Tongue (tissue), 2 donors: ENCODE results near the gene TBC1D25. TPM values are rescaled to one million over a fixed set of nuclear protein-coding genes. Genes with fewer than 3 reads are reported as not detected.

Experiments used
- DNase-seq: peaks from one replicate; pipeline ENCODE4 v3.0.0-alpha.2; 2015
- total RNA-seq: library from RNA; depleted of rRNA; stranded (reverse); fragments of >200 nt; gene quantifications from one replicate; pipeline ENCODE4 v1.2.3, GENCODE V29; 2014

TBC1D25 gene, protein sequence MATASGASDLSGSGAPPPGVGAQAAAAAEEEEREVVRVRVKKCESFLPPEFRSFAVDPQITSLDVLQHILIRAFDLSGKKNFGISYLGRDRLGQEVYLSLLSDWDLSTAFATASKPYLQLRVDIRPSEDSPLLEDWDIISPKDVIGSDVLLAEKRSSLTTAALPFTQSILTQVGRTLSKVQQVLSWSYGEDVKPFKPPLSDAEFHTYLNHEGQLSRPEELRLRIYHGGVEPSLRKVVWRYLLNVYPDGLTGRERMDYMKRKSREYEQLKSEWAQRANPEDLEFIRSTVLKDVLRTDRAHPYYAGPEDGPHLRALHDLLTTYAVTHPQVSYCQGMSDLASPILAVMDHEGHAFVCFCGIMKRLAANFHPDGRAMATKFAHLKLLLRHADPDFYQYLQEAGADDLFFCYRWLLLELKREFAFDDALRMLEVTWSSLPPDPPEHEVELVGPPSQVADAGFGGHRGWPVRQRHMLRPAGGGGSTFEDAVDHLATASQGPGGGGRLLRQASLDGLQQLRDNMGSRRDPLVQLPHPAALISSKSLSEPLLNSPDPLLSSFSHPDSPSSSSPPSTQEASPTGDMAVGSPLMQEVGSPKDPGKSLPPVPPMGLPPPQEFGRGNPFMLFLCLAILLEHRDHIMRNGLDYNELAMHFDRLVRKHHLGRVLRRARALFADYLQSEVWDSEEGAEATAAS
- 8.0 TPM for total RNA-seq

DNA sequence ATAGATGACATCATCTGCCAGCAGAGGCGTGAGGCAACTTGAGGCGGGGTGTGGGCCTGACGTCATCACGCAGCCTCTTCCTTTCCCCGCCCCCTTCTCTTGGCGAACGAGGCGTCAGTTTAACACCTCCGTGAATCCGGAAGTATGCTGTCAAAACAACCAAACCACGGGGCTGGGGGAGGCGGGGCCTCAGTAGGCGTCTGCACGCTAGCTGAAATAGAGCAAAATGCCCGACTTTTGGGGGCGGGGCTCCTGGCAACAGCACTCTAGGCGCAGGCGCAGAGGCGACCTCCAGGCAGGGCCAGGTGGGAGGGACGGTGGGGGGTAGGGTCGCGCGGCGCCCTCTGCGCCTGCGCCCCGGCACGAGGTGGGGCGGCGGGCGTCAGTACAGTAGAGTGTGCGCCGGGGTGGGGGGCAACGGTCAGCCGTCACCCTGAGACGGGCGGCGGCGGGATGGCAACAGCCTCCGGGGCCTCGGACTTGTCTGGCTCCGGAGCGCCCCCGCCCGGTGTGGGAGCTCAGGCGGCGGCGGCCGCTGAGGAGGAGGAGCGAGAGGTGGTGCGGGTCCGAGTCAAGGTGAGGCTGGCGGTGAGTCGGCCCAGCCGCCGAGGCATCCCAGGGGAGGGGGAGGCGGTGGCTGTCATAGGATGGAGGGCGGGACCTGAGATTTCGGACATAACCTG lies at the start of gene TBC1D25:
TBC1D25 (plus strand) TSS at position 370 of the 683 bp plus-strand sequence; CDS start at position 454, 84 bp downstream.
- peak; percentile 98 for DNase-seq

DNA sequence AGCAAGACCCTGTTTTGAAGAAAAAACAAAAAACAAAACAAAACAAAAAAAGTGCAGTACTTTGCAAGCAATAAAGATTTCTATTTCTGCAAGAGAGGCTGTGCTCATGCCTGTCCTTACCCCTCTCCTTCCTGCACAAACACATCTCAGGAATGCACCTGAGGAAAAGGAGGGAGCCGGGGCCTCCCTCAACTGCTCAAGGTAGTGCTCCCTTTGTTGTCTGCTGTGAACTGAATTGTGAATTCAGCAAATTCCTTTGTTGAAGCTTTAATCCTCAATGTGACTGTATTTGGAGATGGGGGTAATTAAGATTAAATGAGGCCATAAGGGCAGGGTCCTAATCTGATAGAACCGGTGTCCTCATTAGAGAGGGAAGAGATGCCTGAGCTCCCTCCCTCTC lies 49.6 kb upstream of the TBC1D25 start:
- no peak for DNase-seq

- DNase-seq, result no peak
Measured at GRCh38 chrX:48490661-48491060, 48.9 kb upstream of the TBC1D25 start.

- no peak for DNase-seq
Measured at GRCh38 chrX:48491809-48492208, 47.7 kb upstream of the TBC1D25 start.

- no peak for DNase-seq
Measured at GRCh38 chrX:48492293-48492910, 47.1 kb upstream of the TBC1D25 start.

- DNase-seq, result peak; percentile 35
Measured at GRCh38 chrX:48493890-48494364, 45.6 kb upstream of the TBC1D25 start.

DNA sequence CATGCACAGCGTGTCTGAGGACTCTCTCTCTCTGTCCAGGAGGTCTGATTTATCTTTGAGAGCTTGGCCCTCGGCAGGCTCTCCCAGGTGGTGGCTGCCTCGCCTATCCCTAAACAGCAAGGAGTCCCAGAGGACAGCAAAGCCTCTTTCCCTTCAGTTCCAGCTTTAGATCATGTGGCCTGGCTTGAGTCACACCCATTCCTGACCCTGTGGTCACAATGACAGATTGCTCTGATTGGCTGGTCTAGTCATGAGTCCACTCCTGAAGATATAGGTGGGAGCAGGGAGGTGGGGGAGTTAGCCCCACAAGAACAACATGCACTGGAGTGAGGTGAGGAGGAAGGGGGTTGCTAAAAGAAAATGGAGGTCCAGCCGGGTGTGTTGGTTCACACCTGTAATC lies 42.9 kb upstream of the TBC1D25 start:
- no peak for DNase-seq

DNA sequence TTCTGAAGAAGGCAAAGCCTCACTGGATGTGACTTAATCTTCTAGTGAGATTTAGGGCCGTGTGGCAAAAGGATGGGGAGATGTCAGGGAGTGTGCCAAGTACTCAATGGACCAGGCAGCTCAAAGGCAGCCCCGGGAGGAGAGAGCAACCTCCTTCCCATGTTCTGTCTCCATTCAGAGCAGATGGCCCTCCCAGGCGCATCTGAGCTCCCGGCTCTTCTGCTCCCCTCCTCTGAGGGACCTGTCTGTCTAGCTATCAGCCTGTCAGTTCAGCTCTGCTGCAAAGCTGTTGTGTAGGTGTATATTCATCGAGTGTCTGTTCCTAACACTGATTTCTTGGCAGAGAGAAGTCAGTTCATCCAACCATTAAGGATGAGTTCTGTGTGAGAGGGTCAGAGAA lies 41.6 kb upstream of the TBC1D25 start:
- DNase-seq, result no peak

GRCh38 chrX:48498374-48498809 lies 41.1 kb upstream of the TBC1D25 start:
- DNase-seq, result no peak

DNA sequence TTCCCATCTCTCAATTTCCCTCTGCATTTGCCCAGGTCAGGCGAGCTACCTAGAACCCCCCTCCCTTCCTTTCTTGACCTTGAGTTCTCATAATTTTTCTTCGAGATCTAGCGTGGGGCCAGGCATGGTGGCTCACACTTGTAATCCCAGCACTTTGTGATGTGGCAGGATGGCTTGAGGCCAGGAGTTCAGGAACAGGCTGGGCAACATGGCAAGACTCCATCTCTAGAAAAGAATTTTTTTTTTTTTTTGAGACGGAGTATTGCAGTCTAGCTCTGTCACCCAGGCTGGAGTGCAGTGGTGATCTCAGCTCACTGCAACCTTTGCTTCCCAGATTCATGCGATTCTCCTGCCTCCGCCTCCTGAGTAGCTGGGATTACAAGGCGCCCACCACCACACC lies 35.3 kb upstream of the TBC1D25 start:
- DNase-seq, result no peak

DNA sequence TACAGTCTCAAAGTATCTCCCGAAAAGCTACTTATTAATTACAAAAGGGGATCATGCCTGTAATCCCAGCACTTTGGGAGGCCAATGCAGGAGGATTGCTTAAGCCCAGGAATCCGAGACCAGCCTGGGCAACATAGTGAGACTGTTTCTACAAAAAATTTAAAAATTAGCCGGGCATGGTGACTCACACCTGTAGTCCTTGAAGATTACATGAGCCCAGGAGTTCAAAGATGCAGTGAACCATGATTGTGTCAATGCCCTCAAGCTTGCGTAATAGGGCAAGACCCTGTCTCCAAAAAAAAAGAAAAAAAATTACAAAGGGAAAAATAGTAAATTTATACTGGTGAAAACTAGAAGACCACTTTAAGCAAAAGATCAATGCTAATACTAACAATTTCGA lies 34.0 kb upstream of the TBC1D25 start:
- DNase-seq, result no peak

GRCh38 chrX:48507246-48507645 lies 32.3 kb upstream of the TBC1D25 start:
- DNase-seq, result no peak

- DNase-seq, result peak; percentile 77
Measured at GRCh38 chrX:48508400-48509244, 30.9 kb upstream of the TBC1D25 start, which contains the start of gene PORCN. PORCN (plus strand) TSS chrX:48508992; CDS start chrX:48509821, 829 bp downstream.

- peak; percentile 0 for DNase-seq
Measured at GRCh38 chrX:48509245-48509590, 30.3 kb upstream of the TBC1D25 start.

GRCh38 chrX:48509619-48510018 lies 29.9 kb upstream of the TBC1D25 start:
- no peak for DNase-seq

DNA sequence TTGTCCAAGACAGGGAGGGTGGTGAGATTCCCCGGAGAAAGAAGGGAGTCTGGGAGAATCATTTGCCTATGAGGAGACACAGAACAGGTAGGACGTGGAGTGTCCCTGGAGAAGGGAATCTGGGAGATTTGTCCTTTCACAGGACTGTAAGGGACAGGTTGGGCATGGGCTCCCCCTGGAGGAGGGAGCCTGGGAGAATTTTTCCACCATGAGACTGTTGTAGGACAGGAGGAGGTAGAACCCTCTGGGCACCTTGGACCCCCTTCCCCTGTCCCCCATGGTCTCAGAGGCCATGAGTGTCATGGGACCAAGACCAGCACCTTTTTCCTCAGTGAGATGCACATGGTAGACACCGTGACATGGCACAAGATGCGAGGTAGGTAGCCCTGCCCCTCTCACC lies 28.0 kb upstream of the TBC1D25 start:
- DNase-seq, result peak; percentile 8

DNA sequence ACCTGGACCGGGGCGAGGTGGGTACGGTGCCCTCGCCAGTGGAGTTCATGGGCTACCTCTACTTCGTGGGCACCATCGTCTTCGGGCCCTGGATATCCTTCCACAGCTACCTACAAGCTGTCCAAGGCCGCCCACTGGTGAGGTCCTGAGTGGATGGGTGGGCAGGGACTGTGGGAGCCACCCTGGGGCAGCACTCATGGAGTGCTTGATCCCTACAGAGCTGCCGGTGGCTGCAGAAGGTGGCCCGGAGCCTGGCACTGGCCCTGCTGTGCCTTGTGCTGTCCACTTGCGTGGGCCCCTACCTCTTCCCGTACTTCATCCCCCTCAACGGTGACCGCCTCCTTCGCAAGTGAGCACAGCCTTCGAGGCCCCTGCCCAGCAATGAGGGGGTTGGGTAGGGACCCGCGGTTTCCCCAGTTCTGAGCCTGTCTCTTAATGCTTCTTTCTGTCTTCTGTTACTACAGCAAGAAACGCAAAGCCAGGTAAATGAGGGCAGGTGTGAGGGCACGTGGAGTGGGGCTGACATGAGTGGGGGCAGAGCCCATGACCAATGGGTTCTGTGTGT lies 27.1 kb upstream of the TBC1D25 start:
- DNase-seq, result no peak

- no peak for DNase-seq
Measured at GRCh38 chrX:48513670-48514069, 25.8 kb upstream of the TBC1D25 start.

- DNase-seq, result no peak
Measured at GRCh38 chrX:48514126-48514806, 25.2 kb upstream of the TBC1D25 start.

GRCh38 chrX:48514868-48515460 lies 24.6 kb upstream of the TBC1D25 start:
- no peak for DNase-seq
